SK-N-SH treated with all-trans-retinoic acid at 6 μM for 48 hours (cell line): ENCODE measurements around the gene HSPB7.

ENCODE experiments used
- ARNTL ChIP-seq: fragments of 450-650 bp; formaldehyde crosslinking; IDR thresholded peaks from 2 replicates; pipeline ENCODE4 v1.5.0; 2020; ENCODE audit warnings: low read depth, mild to moderate bottlenecking, moderate library complexity, borderline replicate concordance
- CREB5 ChIP-seq: fragments of 250-450 bp; sonication (Bioruptor Pico); IDR thresholded peaks from 2 replicates; pipeline ENCODE4 v1.5.1; 2020; ENCODE audit warnings: low read depth, mild to moderate bottlenecking, moderate library complexity
- CSDC2 ChIP-seq: fragments of 250-450 bp; sonication (Bioruptor Pico); IDR thresholded peaks from 2 replicates; pipeline ENCODE4 v1.5.0; 2020; ENCODE audit warnings: mild to moderate bottlenecking, moderate library complexity
- POU6F1 ChIP-seq: fragments of 250-450 bp; sonication (Bioruptor Pico); IDR thresholded peaks from 2 replicates; pipeline ENCODE4 v1.8.0; 2021; ENCODE audit warnings: low read depth, mild to moderate bottlenecking, moderate library complexity, borderline replicate concordance
- SNAI2 ChIP-seq: fragments of 250-450 bp; sonication (Bioruptor Pico); IDR thresholded peaks from 2 replicates; pipeline ENCODE4 v1.5.0; 2020; ENCODE audit warnings: mild to moderate bottlenecking, moderate library complexity
- TCF4 ChIP-seq: fragments of 250-450 bp; sonication (Bioruptor Pico); IDR thresholded peaks from 2 replicates; pipeline ENCODE4 v1.8.0; 2021; ENCODE audit warnings: mild to moderate bottlenecking, moderate library complexity, borderline replicate concordance
- TOX ChIP-seq: fragments of 250-450 bp; sonication (Bioruptor Pico); IDR thresholded peaks from 2 replicates; pipeline ENCODE4 v1.8.0; 2021; ENCODE audit warnings: mild to moderate bottlenecking, moderate library complexity, borderline replicate concordance
- ZC3H10 ChIP-seq: fragments of 250-450 bp; sonication (Bioruptor Pico); IDR thresholded peaks from 2 replicates; pipeline ENCODE4 v1.5.1; 2021; ENCODE audit warnings: mild to moderate bottlenecking, moderate library complexity
- ZFP3 ChIP-seq: fragments of 250-450 bp; sonication (Bioruptor Pico); IDR thresholded peaks from 2 replicates; pipeline ENCODE4 v1.5.0; 2020; ENCODE audit warnings: mild to moderate bottlenecking, moderate library complexity
- ZFP30 ChIP-seq: fragments of 450-650 bp; formaldehyde crosslinking; IDR thresholded peaks from 2 replicates; pipeline ENCODE4 v1.5.0; 2022; ENCODE audit warnings: mild to moderate bottlenecking, moderate library complexity
- ZNF565 ChIP-seq: fragments of 450-650 bp; formaldehyde crosslinking; conservative IDR thresholded peaks from 2 replicates; pipeline ENCODE4 v1.5.0; 2020; ENCODE audit warnings: low read depth, mild to moderate bottlenecking, moderate library complexity
- TF ChIP-seq, protein P1 (sequence below): fragments of 250-450 bp; sonication (Bioruptor Pico); IDR thresholded peaks from 2 replicates; pipeline ENCODE4 v1.5.1; 2021; ENCODE audit warnings: mild to moderate bottlenecking, moderate library complexity
- TF ChIP-seq, protein P2 (sequence below): fragments of 250-450 bp; sonication (Bioruptor Pico); IDR thresholded peaks from 2 replicates; pipeline ENCODE4 v1.8.0; 2020; ENCODE audit warnings: mild to moderate bottlenecking, moderate library complexity, borderline replicate concordance
- TF ChIP-seq, protein P3 (sequence below): fragments of 250-450 bp; sonication (Bioruptor Pico); IDR thresholded peaks from 2 replicates; pipeline ENCODE4 v1.5.0; 2020; ENCODE audit warnings: mild to moderate bottlenecking, moderate library complexity

GRCh38 chr1:16028237-16029002, 10.6 kb upstream of the HSPB7 start:
- TF ChIP-seq ZFP30 (CRISPR knock-in tag) (no peak), CREB5 (CRISPR knock-in tag) (no peak), ARNTL (CRISPR knock-in tag) (no peak), TOX (no peak), ZNF565 (CRISPR knock-in tag) (no peak), POU6F1 (CRISPR knock-in tag) (no peak), ZFP3 (no peak), CSDC2 (CRISPR knock-in tag) (no peak), TCF4 (no peak), ZC3H10 (CRISPR knock-in tag) (no peak), SNAI2 (CRISPR knock-in tag) (no peak)
- TF ChIP-seq, protein P1, sequence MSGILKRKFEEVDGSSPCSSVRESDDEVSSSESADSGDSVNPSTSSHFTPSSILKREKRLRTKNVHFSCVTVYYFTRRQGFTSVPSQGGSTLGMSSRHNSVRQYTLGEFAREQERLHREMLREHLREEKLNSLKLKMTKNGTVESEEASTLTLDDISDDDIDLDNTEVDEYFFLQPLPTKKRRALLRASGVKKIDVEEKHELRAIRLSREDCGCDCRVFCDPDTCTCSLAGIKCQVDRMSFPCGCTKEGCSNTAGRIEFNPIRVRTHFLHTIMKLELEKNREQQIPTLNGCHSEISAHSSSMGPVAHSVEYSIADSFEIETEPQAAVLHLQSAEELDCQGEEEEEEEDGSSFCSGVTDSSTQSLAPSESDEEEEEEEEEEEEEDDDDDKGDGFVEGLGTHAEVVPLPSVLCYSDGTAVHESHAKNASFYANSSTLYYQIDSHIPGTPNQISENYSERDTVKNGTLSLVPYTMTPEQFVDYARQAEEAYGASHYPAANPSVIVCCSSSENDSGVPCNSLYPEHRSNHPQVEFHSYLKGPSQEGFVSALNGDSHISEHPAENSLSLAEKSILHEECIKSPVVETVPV (CRISPR knock-in tag): no peak
- TF ChIP-seq, protein P2, sequence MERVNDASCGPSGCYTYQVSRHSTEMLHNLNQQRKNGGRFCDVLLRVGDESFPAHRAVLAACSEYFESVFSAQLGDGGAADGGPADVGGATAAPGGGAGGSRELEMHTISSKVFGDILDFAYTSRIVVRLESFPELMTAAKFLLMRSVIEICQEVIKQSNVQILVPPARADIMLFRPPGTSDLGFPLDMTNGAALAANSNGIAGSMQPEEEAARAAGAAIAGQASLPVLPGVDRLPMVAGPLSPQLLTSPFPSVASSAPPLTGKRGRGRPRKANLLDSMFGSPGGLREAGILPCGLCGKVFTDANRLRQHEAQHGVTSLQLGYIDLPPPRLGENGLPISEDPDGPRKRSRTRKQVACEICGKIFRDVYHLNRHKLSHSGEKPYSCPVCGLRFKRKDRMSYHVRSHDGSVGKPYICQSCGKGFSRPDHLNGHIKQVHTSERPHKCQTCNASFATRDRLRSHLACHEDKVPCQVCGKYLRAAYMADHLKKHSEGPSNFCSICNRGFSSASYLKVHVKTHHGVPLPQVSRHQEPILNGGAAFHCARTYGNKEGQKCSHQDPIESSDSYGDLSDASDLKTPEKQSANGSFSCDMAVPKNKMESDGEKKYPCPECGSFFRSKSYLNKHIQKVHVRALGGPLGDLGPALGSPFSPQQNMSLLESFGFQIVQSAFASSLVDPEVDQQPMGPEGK: no peak
- TF ChIP-seq, protein P3, sequence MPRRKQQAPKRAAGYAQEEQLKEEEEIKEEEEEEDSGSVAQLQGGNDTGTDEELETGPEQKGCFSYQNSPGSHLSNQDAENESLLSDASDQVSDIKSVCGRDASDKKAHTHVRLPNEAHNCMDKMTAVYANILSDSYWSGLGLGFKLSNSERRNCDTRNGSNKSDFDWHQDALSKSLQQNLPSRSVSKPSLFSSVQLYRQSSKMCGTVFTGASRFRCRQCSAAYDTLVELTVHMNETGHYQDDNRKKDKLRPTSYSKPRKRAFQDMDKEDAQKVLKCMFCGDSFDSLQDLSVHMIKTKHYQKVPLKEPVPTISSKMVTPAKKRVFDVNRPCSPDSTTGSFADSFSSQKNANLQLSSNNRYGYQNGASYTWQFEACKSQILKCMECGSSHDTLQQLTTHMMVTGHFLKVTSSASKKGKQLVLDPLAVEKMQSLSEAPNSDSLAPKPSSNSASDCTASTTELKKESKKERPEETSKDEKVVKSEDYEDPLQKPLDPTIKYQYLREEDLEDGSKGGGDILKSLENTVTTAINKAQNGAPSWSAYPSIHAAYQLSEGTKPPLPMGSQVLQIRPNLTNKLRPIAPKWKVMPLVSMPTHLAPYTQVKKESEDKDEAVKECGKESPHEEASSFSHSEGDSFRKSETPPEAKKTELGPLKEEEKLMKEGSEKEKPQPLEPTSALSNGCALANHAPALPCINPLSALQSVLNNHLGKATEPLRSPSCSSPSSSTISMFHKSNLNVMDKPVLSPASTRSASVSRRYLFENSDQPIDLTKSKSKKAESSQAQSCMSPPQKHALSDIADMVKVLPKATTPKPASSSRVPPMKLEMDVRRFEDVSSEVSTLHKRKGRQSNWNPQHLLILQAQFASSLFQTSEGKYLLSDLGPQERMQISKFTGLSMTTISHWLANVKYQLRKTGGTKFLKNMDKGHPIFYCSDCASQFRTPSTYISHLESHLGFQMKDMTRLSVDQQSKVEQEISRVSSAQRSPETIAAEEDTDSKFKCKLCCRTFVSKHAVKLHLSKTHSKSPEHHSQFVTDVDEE (CRISPR knock-in tag): no peak
